GM18858 (cell line): ENCODE data around the gene CRABP1.
A peak's percentile ranks its signal among the peaks of the same experiment; 100 is the strongest.

Experiments used
- ATAC-seq: cut with Tn5 transposase; IDR thresholded peaks from one replicate; pipeline ENCODE4 v1.9.1; 2021; ENCODE audit not compliant: unreplicated experiment

The CRABP1 gene

GRCh38 chr15:78340231-78341056 is at the start of gene CRABP1:
CRABP1 (plus strand) TSS chr15:78340353; CDS start chr15:78340429, 76 bp downstream.
- ATAC-seq: no peak

DNA sequence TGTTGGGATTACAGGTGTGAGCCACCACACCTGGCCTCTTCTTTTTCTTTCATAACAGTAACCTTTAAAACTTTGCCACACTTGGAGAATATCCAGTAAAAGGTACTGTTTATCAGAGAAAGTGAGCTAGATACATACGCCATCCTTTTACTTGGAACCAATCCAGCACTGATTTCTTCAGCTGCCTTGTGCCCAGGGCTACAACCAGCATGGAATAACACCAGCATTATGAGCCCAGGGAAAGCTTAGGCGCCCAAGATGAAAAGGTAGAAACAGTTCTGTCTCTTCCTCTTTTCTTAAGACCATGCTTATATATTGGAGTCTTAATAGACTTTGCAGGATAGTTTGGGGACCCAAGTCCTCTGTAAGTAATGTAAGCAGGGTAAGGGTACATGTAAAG is 49.1 kb upstream of the CRABP1 start:
- ATAC-seq: no peak

GRCh38 chr15:78291698-78292097 is 48.5 kb upstream of the CRABP1 start:
- ATAC-seq: no peak

- ATAC-seq: no peak
These were observed 47.9 kb upstream of the CRABP1 start for GRCh38 chr15:78292219-78292618.

- peak; percentile 52 for ATAC-seq
These were observed 40.8 kb upstream of the CRABP1 start, which contains the start of gene SKIC8 for GRCh38 chr15:78299101-78299930. SKIC8 (minus strand) TSS chr15:78299609; CDS start chr15:78295686, 3,923 bp downstream.

DNA sequence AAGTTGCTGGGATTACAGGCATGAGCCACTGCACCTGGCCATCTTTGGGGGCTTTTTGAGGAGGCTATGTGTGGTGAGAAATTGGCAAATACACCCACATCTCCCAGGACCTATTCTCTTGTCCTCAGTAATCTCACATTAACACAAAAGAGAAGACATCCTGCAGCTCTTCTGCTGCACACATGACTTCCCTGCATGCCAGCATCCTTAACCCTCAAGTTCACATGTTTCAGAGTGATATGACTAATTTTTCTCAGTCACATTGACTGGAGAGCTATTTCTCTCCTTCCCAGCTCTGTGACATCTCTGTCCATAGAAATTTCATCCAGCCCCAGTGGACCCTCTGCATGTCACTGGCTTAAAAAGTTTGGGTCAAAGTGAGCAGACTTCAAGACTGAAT is 38.8 kb upstream of the CRABP1 start:
- ATAC-seq: no peak

- ATAC-seq: no peak
These were observed 38.3 kb upstream of the CRABP1 start for GRCh38 chr15:78301828-78302227.

- no peak for ATAC-seq
These were observed 37.4 kb upstream of the CRABP1 start for GRCh38 chr15:78302579-78303312.

- ATAC-seq: no peak
These were observed 35.7 kb upstream of the CRABP1 start for GRCh38 chr15:78304216-78305066.

DNA sequence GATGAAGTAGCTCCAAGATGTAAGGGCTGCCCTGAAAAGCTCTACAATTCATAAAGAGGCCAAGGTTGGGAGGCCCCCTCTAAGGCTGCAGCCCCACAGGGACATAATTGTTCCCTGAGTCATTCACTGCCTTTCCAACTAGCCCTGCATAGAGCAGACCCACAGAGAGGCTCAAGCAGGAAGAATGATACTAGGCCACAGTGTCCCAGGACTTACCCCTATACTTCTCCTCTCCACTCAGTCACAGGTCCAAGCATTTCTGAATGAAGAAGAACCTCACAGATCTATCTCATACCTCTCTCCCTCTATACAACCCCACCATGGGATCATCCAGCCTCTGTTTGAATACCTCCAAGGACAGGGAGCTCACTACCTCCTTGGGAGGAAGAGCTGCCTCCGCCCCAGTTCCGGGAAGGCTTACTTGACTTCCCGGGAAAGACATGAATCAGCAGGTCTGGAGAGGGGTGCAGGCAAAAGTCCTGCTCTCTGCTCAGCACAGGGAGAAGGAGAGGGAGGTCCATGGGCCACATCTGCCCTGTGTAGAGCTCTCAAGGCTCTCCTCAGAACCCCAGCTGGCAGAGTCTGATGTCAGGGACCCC is 33.9 kb upstream of the CRABP1 start:
- no peak for ATAC-seq

GRCh38 chr15:78307976-78308375 is 32.2 kb upstream of the CRABP1 start:
- ATAC-seq: no peak

DNA sequence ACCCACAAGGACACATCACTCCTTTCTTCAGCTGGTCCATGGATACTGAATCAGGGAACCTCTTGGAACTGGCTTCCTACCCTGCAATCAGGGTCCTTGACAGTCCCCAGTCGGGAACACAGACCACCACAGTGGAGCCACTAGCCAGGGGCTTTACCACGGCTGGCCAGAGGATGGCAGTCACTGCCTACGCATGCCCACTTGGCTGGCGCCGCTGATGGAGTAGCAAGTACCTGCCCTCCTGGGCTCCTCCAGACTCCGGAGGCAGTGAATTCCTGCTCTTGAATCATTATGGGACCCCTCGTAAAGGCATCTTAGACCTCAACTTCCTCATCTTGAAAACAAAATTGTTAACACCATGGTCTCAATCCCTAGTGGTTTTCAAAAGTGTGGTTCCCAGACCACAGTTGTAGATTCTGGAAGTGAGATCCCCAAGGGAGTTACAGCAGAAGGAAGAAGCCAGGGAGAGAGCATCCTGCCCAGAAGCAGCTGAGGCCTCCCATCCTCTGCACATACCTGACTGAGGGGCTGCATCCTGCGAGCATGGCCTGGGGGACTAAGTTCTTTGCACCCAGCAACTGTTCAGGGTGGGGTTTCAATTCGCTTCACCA is 31.6 kb upstream of the CRABP1 start:
- no peak for ATAC-seq

GRCh38 chr15:78311292-78311691 is 28.9 kb upstream of the CRABP1 start:
- ATAC-seq: no peak

GRCh38 chr15:78312536-78312935 is 27.6 kb upstream of the CRABP1 start:
- ATAC-seq: no peak

GRCh38 chr15:78312957-78313356 is 27.2 kb upstream of the CRABP1 start:
- no peak for ATAC-seq

- no peak for ATAC-seq
These were observed 26.8 kb upstream of the CRABP1 start for GRCh38 chr15:78313383-78313782.

- no peak for ATAC-seq
These were observed 26.0 kb upstream of the CRABP1 start for GRCh38 chr15:78314181-78314581.

GRCh38 chr15:78315686-78316282 is 24.4 kb upstream of the CRABP1 start:
- ATAC-seq: no peak
